Esophagus muscularis mucosa (tissue), 4 donors: ENCODE data around the gene PLK3. TPM values are rescaled to one million over a fixed set of nuclear protein-coding genes. Genes with fewer than 3 reads are reported as not detected.

Source experiments
- DNase-seq: peaks from one replicate; pipeline ENCODE4 v3.0.0-alpha.2; 2017; ENCODE audit errors: extremely low spot score
- H3K27ac ChIP-seq, 4 donors: fragments of 200-600 bp; sonication (generic); replicated peaks in 1 of 4; 1 replicate in 3 of 4; 2 replicates in 1 of 4; pipeline ENCODE4 v1.5.1; 2016 to 2019; ENCODE audit warnings: mild to moderate bottlenecking in 1 of 4
- H3K27me3 ChIP-seq, 4 donors: fragments of 200-600 bp; sonication (generic); one replicate each; pipeline versions ENCODE4 v1.5.1 to v1.6.0; 2016 to 2019
- H3K36me3 ChIP-seq, 4 donors: fragments of 200-600 bp; sonication (generic); one replicate each; pipeline ENCODE4 v1.5.1; 2016 to 2019
- H3K4me1 ChIP-seq, 4 donors: fragments of 200-600 bp; sonication (generic); one replicate each; pipeline ENCODE4 v1.5.1; 2016 to 2019
- H3K4me3 ChIP-seq, 4 donors: fragments of 200-600 bp; sonication (generic); 1 replicate in 2 of 4; 2 replicates in 2 of 4; pipeline ENCODE4 v1.5.1; 2016 to 2019; ENCODE audit warnings: mild to moderate bottlenecking in 4 of 4, moderate library complexity in 1 of 4
- H3K9me3 ChIP-seq, 4 donors: fragments of 200-600 bp; sonication (generic); 1 replicate in 3 of 4; 2 replicates in 1 of 4; pipeline ENCODE4 v1.5.1; 2016 to 2019
- EP300 ChIP-seq: sonication (generic); formaldehyde crosslinking; IDR thresholded peaks from one replicate; pipeline ENCODE4 v1.6.1; 2017; ENCODE audit warnings: antibody characterized with exemption
- POLR2A ChIP-seq: fragments of 450-650 bp; IDR thresholded peaks from one replicate; pipeline ENCODE4 v1.6.1; 2017; ENCODE audit warnings: antibody characterized with exemption, moderate library complexity, mild to moderate bottlenecking, low read depth
- POLR2AphosphoS5 ChIP-seq, 2 donors: sonication (generic); formaldehyde crosslinking; IDR thresholded peaks; one replicate each; pipeline ENCODE4 v1.6.1; 2017; ENCODE audit warnings: antibody characterized with exemption in 2 of 2
- WGBS: methylation state at CpG from one replicate; pipeline ENCODE4 v1.1.5; 2018; 5-methylcytosine and 5-hydroxymethylcytosine counted together
- intact Hi-C: fragments of 100-400 bp; cut with DNase I; formaldehyde crosslinking; loops from one replicate; pipeline ENCODE4 v1.15.1; 2023
- total RNA-seq, 4 donors: library from RNA; depleted of rRNA; stranded (reverse); fragments of >200 nt; gene quantifications; one replicate each; pipeline versions ENCODE4 v1.1.0 to v1.2.1, GENCODE V29; 2016
- TF ChIP-seq, protein P1 (sequence below), 3 experiments: fragments of 200-600 bp in 2 of 3; fragments of 450-650 bp in 1 of 3; sonication (generic) in 2 of 3; IDR thresholded peaks; one replicate each; pipeline ENCODE4 v1.5.1; 2017 to 2019; ENCODE audit warnings: antibody characterized with exemption in 3 of 3, mild to moderate bottlenecking in 2 of 3, moderate library complexity in 1 of 3

The PLK3 gene
- total RNA-seq, 4 donors from 2014 or later = 7.9 to 46.4 (median 10.5) TPM

DNA sequence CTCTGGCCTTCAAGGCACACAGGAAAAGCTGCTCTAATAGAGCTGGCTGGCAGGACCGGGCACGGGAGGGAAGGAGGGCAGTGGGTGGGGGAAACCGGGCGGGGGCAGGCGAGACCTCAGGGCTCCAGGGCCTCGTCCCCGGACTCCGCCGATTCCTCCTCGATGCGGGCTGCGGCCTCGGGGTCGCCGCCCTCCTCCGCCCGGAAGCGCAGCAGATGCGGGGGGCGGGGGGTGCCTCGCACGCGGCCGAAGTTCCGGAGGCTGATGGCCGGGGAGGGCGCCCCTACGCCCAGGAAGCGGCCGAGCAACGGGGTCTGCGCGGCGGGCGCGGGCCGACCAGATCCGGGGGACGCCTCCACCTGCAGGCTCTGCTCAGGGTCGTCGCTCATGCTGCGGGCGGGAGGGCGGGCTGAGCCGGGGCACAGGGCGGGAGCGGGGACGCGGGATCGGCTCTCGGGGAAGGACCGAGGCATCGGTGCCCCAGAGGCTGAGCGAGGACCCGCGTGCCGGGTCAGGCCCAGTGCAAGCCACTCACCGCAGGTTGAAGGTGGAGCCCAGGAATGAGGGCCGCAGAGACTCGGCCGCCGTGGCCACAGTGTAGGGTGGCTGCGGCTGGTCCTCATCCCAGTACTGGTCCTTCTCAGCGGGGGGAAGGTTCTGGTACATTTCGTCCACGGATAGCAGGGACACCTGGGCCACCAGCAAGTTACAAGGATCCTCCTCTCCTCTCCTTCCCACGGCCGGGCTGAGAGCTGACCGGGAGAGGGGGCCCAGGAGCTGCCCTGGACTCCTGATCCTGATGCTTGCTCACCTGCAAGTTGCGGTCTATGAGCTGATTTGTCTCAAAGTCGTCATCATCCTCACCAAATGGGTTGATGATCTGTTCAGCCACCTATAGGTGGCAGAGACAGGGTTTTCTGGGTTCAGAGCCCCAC, 15.8 kb upstream of the PLK3 start:
- DNase-seq = no peak
- Histone ChIP-seq H3K27ac (peak overlapping the region; percentile 52 to 63 (median 54)), H3K4me3 (peak overlapping the region; percentile 55 to 66 (median 62)), H3K4me1 (peaks cover 33 to 40% (median 36%) of the 10 kb centered on the region in 4 donors), H3K36me3 (peaks cover 14 to 27% (median 20%) of the 10 kb centered on the region in 4 donors), H3K9me3 (no peaks in the 10 kb centered on the region), H3K27me3 (no peaks in the 10 kb centered on the region)
- WGBS = 11% methylated on average over 11 of the region's 71 CpGs
- intact Hi-C loops = loop anchor here (5.0 kb wide), 2 partner anchors 38 to 228 kb away; partner anchors contain the start of genes HECTD3 and UROD
- TF ChIP-seq POLR2AphosphoS5 (IDR thresholded peaks at IDR 0.05) = no peak
- no peak for TF ChIP-seq POLR2A
- TF ChIP-seq, protein P1, sequence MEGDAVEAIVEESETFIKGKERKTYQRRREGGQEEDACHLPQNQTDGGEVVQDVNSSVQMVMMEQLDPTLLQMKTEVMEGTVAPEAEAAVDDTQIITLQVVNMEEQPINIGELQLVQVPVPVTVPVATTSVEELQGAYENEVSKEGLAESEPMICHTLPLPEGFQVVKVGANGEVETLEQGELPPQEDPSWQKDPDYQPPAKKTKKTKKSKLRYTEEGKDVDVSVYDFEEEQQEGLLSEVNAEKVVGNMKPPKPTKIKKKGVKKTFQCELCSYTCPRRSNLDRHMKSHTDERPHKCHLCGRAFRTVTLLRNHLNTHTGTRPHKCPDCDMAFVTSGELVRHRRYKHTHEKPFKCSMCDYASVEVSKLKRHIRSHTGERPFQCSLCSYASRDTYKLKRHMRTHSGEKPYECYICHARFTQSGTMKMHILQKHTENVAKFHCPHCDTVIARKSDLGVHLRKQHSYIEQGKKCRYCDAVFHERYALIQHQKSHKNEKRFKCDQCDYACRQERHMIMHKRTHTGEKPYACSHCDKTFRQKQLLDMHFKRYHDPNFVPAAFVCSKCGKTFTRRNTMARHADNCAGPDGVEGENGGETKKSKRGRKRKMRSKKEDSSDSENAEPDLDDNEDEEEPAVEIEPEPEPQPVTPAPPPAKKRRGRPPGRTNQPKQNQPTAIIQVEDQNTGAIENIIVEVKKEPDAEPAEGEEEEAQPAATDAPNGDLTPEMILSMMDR (IDR thresholded peaks at IDR 0.05) = no peak
- TF ChIP-seq EP300 = no peak

DNA sequence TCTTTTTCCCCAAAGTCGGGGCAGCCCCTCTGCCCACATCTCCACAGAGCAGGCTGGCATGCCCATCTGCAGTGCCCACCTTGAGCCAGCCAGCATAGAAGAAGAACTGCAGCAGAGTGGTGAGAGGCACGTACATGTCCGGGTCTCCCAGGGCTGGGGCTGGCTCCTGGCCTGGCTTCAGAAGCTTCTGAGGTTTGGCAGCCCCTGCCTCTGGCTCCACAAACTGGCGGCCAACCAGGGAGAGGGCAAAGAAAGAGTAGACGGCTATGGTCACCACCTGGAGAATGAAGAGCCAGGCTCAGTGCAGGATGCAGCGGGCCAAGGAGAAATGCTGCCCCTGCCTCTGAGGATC, 15.2 kb upstream of the PLK3 start:
- DNase-seq = no peak
- Histone ChIP-seq H3K4me1 (peaks cover 33 to 40% (median 36%) of the 10 kb centered on the region in 4 donors), H3K36me3 (peaks cover 10 to 20% (median 14%) of the 10 kb centered on the region in 4 donors), H3K9me3 (no peaks in the 10 kb centered on the region), H3K27ac (no peak overlapping the region), H3K4me3 (no peak overlapping the region), H3K27me3 (no peaks in the 10 kb centered on the region)
- 83% methylated on average over 3 of the region's 6 CpGs for WGBS
- no peak for TF ChIP-seq EP300
- TF ChIP-seq POLR2A = no peak
- TF ChIP-seq, protein P1 (IDR thresholded peaks at IDR 0.05) = no peak
- TF ChIP-seq POLR2AphosphoS5 (IDR thresholded peaks at IDR 0.05) = no peak
- intact Hi-C loops = loop anchor here (5.0 kb wide), 2 partner anchors 37 to 227 kb away; partner anchors contain the start of genes HECTD3 and UROD

DNA sequence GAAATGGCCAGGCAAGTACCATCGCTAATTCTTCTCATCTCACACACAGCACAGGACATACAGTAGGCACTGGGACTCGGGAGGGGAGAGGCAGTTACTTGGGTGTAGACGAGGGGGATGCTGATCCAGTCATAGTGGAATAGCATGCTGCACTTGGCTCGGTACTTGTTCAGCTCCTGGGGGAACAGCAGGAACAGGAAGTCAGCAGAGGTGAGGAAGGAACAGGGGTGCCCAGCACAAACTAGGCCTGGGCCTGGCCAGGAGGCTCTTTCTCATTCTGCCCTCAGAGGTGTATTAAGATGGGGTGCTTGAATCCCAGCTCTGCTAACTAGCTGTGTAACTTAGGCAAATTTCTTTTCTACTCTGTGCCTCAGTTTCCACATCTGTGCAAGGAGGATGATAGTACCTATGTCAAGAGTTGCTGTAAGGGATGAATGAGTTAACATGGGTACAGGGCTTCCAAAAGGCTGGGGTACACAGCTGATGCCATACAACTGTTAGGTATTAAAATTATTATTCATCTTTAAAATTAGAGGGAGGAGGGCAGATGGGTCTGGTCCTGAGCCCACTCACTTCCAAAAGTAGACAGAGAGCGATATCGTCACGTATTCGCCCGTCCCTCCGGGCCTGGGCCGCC, 14.6 kb upstream of the PLK3 start:
- Histone ChIP-seq H3K27ac (peak overlapping the region in 3 of 4 donors; percentile 55 to 70 (median 68)), H3K4me1 (peaks cover 33 to 40% (median 36%) of the 10 kb centered on the region in 4 donors), H3K27me3 (no peaks in the 10 kb centered on the region), H3K4me3 (peak overlapping the region; percentile 48 to 71 (median 58)), H3K9me3 (no peaks in the 10 kb centered on the region), H3K36me3 (peaks cover 8 to 14% (median 9%) of the 10 kb centered on the region in 4 donors)
- DNase-seq = no peak
- intact Hi-C loops = loop anchor here (5.0 kb wide), 2 partner anchors 37 to 227 kb away; partner anchors contain the start of genes HECTD3 and UROD
- WGBS = 34% methylated on average over 11 of the region's 11 CpGs
- TF ChIP-seq POLR2AphosphoS5 (IDR thresholded peaks at IDR 0.05) (no peak), POLR2A (no peak), EP300 (no peak)
- TF ChIP-seq, protein P1 (IDR thresholded peaks at IDR 0.05) = no peak

DNA sequence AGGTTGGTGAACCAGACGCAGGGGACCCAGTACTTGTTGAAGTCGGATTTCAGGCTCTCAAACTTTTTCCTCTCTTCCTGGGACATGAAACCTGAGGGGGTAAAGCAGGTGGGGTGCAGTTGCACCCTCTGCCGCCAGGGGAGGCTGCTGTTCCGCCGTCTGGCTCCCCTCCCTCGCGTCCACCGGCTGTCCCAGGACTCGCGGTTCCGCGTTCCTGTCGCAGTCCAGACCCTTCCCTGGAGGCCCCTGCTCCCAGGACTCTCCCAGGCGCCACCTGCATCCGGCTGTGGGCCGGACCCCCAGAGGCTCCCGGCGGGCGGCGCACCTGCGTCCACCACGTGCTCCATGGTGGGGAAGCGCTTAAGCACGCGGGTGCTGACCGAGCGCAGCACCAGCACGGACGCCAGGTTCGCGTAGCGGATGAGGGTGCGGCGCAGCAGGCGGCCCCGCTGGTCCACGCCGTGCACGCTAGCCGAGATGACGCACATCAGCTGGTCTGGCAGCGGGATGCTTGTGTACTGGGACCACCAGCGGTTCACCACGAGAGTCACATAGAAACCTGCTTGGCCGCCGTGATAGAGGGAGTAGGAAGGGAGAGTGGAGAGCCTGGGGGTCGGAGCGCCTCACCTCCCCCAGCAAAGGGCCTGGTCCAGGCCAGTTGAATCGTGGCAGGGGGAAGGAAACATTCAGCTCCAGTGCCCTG, 13.9 kb upstream of the PLK3 start:
- Histone ChIP-seq H3K4me3 (peak overlapping the region; percentile 48 to 71 (median 58)), H3K36me3 (peaks cover 1 to 7% (median 2%) of the 10 kb centered on the region in 4 donors), H3K9me3 (no peaks in the 10 kb centered on the region), H3K27me3 (no peaks in the 10 kb centered on the region), H3K27ac (peak overlapping the region; percentile 55 to 70 (median 64)), H3K4me1 (peaks cover 33 to 40% (median 36%) of the 10 kb centered on the region in 4 donors)
- 33% methylated on average over 11 of the region's 49 CpGs for WGBS
- intact Hi-C loops = loop anchor here (5.0 kb wide), 2 partner anchors 36 to 226 kb away; partner anchors contain the start of genes HECTD3 and UROD
- no peak for TF ChIP-seq POLR2A
- TF ChIP-seq EP300 = no peak
- peak in 1 of 2 donors; percentile 69 for TF ChIP-seq POLR2AphosphoS5 (IDR thresholded peaks at IDR 0.05)
- TF ChIP-seq, protein P1 (IDR thresholded peaks at IDR 0.05) = peak; percentile 97 to 100 (median 99)
- DNase-seq = no peak
